Bone marrow (tissue), 2 donors: ENCODE results near the gene PSTK.

Experiments
- DNase-seq, 2 donors: peaks; one replicate each; lab custom pipeline; 2025; lab: John Stamatoyannopoulos, UW

PSTK gene

GRCh38 chr10:122992031-122992585, 11.9 kb downstream of the PSTK start:
- DNase-seq = no peak

- DNase-seq = no peak
Observed at GRCh38 chr10:122993797-122994336, 13.7 kb downstream of the PSTK start.

- DNase-seq = no peak
Observed at GRCh38 chr10:122995936-122996335, 15.7 kb downstream of the PSTK start.

- no peak for DNase-seq
Observed at GRCh38 chr10:122997864-122998263, 17.7 kb downstream of the PSTK start.

- no peak for DNase-seq
Observed at GRCh38 chr10:122998360-122998917, 18.2 kb downstream of the PSTK start.

GRCh38 chr10:122998934-122999333, 18.7 kb downstream of the PSTK start:
- no peak for DNase-seq

GRCh38 chr10:122999347-122999746, 19.1 kb downstream of the PSTK start:
- DNase-seq = no peak

- DNase-seq = no peak
Observed at GRCh38 chr10:123000155-123000554, 20.0 kb downstream of the PSTK start.

- DNase-seq = no peak
Observed at GRCh38 chr10:123001370-123001769, 21.2 kb downstream of the PSTK start.

GRCh38 chr10:123004298-123004697, 24.1 kb downstream of the PSTK start:
- DNase-seq = no peak

- DNase-seq = no peak
Observed at GRCh38 chr10:123007558-123008354, 27.6 kb downstream of the PSTK start.

GRCh38 chr10:123008355-123009104, 28.3 kb downstream of the PSTK start, which contains the start of the genes ACADSB and IKZF5:
ACADSB (plus strand) TSS chr10:123009006; CDS start chr10:123009030, 24 bp downstream.
IKZF5 (minus strand) TSS chr10:123008795; CDS start chr10:122998625, 10,170 bp downstream.
- DNase-seq = peak; percentile 80 to 96

- DNase-seq = peak in 1 of 2 donors; percentile 31
Observed at GRCh38 chr10:123009105-123009820, 29.1 kb downstream of the PSTK start.

GRCh38 chr10:123011987-123012386, 31.8 kb downstream of the PSTK start:
- no peak for DNase-seq

- no peak for DNase-seq
Observed at GRCh38 chr10:123013456-123014419, 33.5 kb downstream of the PSTK start.

GRCh38 chr10:123014772-123015171, 34.6 kb downstream of the PSTK start:
- no peak for DNase-seq

- no peak for DNase-seq
Observed at GRCh38 chr10:123016228-123016627, 36.0 kb downstream of the PSTK start.

- no peak for DNase-seq
Observed at GRCh38 chr10:123017421-123018165, 37.4 kb downstream of the PSTK start.

- DNase-seq = no peak
Observed at GRCh38 chr10:123018531-123018930, 38.3 kb downstream of the PSTK start.

- no peak for DNase-seq
Observed at GRCh38 chr10:123019264-123019663, 39.1 kb downstream of the PSTK start.
